HG02678 (cell line): ENCODE data around the gene DENND6B.

Source experiments
- ATAC-seq: cut with Tn5 transposase; IDR thresholded peaks from one replicate; pipeline ENCODE4 v1.9.1; 2021; ENCODE audit warnings: mild to moderate bottlenecking, moderate library complexity; ENCODE audit not compliant: unreplicated experiment

The DENND6B gene

DNA sequence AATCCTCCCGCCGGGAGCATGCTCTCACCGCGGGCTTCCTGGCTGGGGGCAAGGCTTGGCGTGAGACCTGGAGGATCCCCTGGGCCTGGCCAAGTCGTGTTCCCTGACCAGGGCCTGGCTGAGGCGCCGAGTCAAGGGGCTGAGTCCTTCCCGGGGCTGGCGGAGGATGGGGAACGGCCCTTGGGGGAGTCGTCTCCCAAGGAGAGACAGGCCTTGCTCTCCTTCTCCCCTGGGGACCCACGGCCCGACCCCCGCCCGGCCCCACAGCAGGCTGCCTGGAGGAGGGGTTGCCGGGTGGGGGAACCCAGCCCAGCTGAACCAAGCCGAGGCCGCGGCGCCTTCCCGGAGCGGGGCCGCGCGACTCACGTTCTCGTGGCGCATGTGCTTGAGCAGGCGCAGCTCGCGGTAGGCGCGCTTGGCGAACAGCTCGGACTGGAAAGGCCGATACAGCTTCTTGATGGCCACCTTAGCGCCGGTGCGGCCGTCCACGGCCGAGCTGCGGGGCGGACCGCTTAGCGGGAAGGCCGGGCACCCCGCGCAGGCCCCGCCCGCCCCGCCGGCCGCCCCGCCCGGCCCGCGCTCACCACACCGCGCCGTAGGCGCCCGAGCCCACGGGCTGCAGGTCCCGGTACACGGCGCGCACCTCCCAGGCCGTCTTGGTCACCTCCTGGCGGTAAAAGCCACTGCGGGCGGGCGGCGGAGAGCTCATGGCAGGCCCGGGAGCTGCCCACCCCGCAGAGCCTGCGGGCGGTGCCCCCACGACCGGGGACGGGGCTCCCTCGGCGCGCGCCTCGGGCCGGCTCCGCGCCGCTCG lies 65.8 kb downstream of the DENND6B start:
- peak; percentile 28 for ATAC-seq

DNA sequence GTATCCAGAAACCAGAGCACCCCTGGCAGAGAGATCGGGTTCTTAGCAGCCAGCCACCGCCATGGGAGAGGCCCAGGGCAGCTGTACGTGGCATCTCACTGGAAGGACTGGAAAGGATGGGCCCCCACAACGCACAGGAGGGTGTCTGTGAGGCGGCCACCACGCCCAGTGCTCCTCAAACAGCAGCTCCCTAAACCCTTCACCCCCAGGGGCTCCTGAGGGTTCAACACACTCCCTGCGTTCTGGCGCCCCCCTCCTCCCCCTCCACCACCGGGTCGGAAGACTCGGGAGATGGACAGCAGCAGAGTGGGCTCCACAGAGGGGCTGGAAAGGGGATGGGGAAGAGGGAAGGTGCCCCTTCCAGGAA lies 66.4 kb downstream of the DENND6B start:
- no peak for ATAC-seq

DNA sequence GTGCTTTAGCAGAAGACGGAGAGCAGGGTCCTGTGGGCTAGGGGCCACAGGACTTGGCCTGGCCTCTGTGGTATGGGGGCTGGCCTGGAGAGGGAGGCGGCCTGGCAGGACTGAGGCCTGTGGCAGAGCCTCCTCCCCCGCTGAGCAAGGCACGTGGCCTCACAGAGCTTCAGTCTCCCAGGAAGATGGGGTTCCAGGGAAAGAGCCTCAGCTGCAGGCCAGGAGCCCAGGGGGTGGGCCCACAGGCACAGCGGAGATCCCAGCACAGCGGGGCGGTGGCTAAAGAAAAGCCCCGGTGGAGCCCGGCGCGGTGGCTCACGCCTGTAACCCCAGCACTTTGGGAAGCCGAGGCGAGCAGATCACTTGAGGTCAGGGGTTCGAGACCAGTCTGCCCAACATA lies 67.5 kb downstream of the DENND6B start:
- ATAC-seq = no peak
